Measurements from ENCODE around the gene TLN1.

DNA sequence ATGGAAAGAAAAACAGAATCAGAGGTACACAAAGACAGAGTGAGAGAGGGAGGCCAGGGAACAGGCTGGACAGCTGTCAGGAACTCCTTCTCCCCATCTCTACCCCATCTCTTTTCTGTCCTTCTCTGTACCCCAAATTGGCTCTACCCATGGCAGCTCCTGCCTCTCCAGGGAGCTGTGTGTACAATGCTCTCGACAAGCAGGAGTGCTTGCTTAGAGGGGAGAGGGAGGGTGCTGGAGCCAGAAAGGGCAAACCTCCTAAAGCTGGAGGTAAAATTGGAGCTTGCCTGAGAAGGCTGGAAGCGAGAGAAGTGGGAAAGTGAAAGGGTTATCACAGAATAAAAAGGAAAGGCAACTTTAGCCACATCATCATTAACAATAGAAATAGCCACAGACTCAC lies 48.7 kb downstream of the TLN1 start:
- TF ChIP-seq, protein P1, sequence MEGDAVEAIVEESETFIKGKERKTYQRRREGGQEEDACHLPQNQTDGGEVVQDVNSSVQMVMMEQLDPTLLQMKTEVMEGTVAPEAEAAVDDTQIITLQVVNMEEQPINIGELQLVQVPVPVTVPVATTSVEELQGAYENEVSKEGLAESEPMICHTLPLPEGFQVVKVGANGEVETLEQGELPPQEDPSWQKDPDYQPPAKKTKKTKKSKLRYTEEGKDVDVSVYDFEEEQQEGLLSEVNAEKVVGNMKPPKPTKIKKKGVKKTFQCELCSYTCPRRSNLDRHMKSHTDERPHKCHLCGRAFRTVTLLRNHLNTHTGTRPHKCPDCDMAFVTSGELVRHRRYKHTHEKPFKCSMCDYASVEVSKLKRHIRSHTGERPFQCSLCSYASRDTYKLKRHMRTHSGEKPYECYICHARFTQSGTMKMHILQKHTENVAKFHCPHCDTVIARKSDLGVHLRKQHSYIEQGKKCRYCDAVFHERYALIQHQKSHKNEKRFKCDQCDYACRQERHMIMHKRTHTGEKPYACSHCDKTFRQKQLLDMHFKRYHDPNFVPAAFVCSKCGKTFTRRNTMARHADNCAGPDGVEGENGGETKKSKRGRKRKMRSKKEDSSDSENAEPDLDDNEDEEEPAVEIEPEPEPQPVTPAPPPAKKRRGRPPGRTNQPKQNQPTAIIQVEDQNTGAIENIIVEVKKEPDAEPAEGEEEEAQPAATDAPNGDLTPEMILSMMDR (conservative IDR thresholded peaks at IDR 0.05; ENCODE audit: low read depth, low read length) = no peak
- no peak for TF ChIP-seq MXI1 (IDR thresholded peaks at IDR 0.05; ENCODE audit: borderline replicate concordance, low read depth, low read length)
- no peak for TF ChIP-seq CHD1 (IDR thresholded peaks at IDR 0.05; ENCODE audit: low read depth, low read length)
- TF ChIP-seq POLR2A (IDR thresholded peaks at IDR 0.05; ENCODE audit: low read depth, low read length) = no peak
- TF ChIP-seq USF2 (IDR thresholded peaks at IDR 0.05; ENCODE audit: low read depth, low read length) = no peak
- no peak for TF ChIP-seq SMC3 (IDR thresholded peaks at IDR 0.05; ENCODE audit: low read depth, low read length)
- no peak for TF ChIP-seq FOS (IDR thresholded peaks at IDR 0.05; ENCODE audit: low read depth, low read length)
- no peak for TF ChIP-seq ELK1 (IDR thresholded peaks at IDR 0.05; ENCODE audit: borderline replicate concordance, low read depth, low read length)
- no peak for TF ChIP-seq MAZ (IDR thresholded peaks at IDR 0.05; ENCODE audit: borderline replicate concordance, low read depth, low read length)
- TF ChIP-seq MAFK (IDR thresholded peaks at IDR 0.05; ENCODE audit: low read depth, low read length) = no peak
- TF ChIP-seq CEBPB (IDR thresholded peaks at IDR 0.05; ENCODE audit: low read depth, low read length) = no peak
- TF ChIP-seq NFE2L2 (IDR thresholded peaks at IDR 0.05; ENCODE audit: low read depth, low read length) = no peak
